Ishikawa (cell line): ENCODE results near the gene TUBB1.

Source experiments
- CEBPB ChIP-seq: IDR thresholded peaks from 2 replicates; pipeline ENCODE4 v1.6.1; 2012
- CREB1 ChIP-seq: IDR thresholded peaks from 2 replicates; pipeline ENCODE4 v1.6.1; 2012; ENCODE audit warnings: low read depth
- EGR1 ChIP-seq: IDR thresholded peaks from 2 replicates; pipeline ENCODE4 v1.6.1; 2012
- EP300 ChIP-seq: IDR thresholded peaks from 2 replicates; pipeline ENCODE4 v1.6.1; 2012; ENCODE audit warnings: borderline replicate concordance
- FOXM1 ChIP-seq: IDR thresholded peaks from 2 replicates; pipeline ENCODE4 v1.6.1; 2012; ENCODE audit warnings: low read depth, borderline replicate concordance
- NFIC ChIP-seq: IDR thresholded peaks from 2 replicates; pipeline ENCODE4 v1.6.1; 2012
- TAF1 ChIP-seq: IDR thresholded peaks from 2 replicates; pipeline ENCODE4 v1.6.1; 2012; ENCODE audit warnings: low read depth, mild to moderate bottlenecking
- TCF12 ChIP-seq: IDR thresholded peaks from 2 replicates; pipeline ENCODE4 v1.6.1; 2012; ENCODE audit warnings: low read depth
- TEAD4 ChIP-seq: IDR thresholded peaks from 2 replicates; pipeline ENCODE4 v1.6.1; 2012
- YY1 ChIP-seq: IDR thresholded peaks from 2 replicates; pipeline ENCODE4 v1.6.1; 2012; ENCODE audit warnings: low read depth
- ZBTB7A ChIP-seq: IDR thresholded peaks from 2 replicates; pipeline ENCODE4 v1.6.1; 2012; ENCODE audit warnings: low read depth
- TF ChIP-seq, protein P1 (sequence below): IDR thresholded peaks from 2 replicates; pipeline ENCODE4 v1.6.1; 2012; ENCODE audit warnings: low read depth, mild to moderate bottlenecking
- TF ChIP-seq, protein P2 (sequence below): IDR thresholded peaks from 2 replicates; pipeline ENCODE4 v1.6.1; 2012
- TF ChIP-seq, protein P3 (sequence below): IDR thresholded peaks from 2 replicates; pipeline ENCODE4 v1.6.1; 2012

Gene TUBB1

DNA sequence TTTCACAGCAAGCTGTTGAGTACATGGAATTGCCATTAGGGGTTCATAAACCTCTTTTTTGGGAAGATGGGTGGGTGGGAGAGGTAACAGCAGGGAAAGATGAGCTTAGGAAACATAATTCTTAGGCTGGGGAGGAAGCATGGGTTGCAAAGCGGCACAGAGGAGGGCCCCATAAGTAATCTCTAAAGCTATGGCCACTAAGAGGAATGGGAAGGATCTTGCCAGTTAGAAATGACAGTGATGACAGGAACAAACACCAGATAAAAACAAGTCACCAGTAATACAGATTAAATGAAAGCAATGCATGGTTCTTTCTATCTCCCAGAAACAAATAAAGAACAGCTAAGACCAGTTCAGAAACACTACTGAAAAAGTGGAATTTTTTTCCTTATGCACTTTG is 54.4 kb downstream of the TUBB1 start:
- no peak for TF ChIP-seq TEAD4
- no peak for TF ChIP-seq EP300
- TF ChIP-seq TAF1, result no peak
- TF ChIP-seq, protein P1, sequence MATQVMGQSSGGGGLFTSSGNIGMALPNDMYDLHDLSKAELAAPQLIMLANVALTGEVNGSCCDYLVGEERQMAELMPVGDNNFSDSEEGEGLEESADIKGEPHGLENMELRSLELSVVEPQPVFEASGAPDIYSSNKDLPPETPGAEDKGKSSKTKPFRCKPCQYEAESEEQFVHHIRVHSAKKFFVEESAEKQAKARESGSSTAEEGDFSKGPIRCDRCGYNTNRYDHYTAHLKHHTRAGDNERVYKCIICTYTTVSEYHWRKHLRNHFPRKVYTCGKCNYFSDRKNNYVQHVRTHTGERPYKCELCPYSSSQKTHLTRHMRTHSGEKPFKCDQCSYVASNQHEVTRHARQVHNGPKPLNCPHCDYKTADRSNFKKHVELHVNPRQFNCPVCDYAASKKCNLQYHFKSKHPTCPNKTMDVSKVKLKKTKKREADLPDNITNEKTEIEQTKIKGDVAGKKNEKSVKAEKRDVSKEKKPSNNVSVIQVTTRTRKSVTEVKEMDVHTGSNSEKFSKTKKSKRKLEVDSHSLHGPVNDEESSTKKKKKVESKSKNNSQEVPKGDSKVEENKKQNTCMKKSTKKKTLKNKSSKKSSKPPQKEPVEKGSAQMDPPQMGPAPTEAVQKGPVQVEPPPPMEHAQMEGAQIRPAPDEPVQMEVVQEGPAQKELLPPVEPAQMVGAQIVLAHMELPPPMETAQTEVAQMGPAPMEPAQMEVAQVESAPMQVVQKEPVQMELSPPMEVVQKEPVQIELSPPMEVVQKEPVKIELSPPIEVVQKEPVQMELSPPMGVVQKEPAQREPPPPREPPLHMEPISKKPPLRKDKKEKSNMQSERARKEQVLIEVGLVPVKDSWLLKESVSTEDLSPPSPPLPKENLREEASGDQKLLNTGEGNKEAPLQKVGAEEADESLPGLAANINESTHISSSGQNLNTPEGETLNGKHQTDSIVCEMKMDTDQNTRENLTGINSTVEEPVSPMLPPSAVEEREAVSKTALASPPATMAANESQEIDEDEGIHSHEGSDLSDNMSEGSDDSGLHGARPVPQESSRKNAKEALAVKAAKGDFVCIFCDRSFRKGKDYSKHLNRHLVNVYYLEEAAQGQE, result no peak
- no peak for TF ChIP-seq CEBPB
- TF ChIP-seq EGR1, result no peak
- TF ChIP-seq NFIC, result no peak
- no peak for TF ChIP-seq FOXM1
- no peak for TF ChIP-seq ZBTB7A

DNA sequence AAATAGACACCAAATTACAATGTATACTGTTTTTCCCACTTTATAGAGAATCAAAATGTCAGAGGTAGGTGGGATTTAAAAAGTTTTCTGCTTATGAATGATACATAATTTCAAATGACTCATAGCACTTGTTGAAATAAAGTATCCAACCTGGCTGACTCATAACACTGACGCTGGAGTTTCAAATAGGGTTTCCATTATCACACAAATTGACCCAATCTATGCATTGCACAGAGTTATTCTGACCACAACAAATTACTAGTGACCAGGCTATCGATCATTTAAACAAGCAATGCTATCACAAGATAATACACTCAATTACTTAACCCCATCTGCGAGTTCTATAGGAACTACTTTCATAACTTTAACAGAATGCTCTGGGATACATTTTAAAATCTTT is 55.2 kb downstream of the TUBB1 start:
- TF ChIP-seq CEBPB, result no peak
- TF ChIP-seq, protein P2, sequence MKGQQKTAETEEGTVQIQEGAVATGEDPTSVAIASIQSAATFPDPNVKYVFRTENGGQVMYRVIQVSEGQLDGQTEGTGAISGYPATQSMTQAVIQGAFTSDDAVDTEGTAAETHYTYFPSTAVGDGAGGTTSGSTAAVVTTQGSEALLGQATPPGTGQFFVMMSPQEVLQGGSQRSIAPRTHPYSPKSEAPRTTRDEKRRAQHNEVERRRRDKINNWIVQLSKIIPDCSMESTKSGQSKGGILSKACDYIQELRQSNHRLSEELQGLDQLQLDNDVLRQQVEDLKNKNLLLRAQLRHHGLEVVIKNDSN, result no peak
- no peak for TF ChIP-seq TCF12
- no peak for TF ChIP-seq YY1
- TF ChIP-seq TAF1, result no peak

DNA sequence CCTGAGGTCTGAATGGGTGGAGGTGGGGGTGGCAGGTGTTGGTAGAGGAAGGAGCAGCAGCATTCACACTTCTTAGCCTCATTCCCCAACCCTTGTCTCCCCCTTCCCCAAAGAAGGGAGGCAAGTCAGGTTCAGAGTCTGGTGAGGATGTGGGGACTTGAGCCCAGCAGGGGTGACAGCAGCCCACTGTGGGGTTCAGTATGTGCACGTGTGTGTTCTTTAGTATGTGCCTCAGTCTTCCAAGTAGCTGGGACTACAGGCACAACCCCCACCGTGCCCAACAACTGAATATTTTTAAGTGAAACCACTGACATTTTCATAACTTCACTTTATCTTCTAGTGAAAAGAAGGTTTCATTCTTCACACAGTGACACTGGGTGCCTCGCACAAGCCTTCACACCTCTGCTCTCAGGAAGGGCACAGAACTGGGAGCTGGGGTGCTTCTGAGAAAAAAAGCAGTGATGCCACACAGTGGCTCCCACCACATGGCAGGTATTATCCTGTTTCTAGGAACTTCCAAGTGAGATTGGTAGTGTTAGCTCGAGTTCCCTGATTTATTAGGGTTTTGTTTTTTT is 56.8 kb downstream of the TUBB1 start:
- TF ChIP-seq TAF1 (no peak), YY1 (no peak), NFIC (no peak), EP300 (no peak), TCF12 (no peak), CEBPB (no peak), CREB1 (no peak)
- TF ChIP-seq, protein P2, result no peak
- TF ChIP-seq, protein P1, result no peak
- TF ChIP-seq, protein P3, sequence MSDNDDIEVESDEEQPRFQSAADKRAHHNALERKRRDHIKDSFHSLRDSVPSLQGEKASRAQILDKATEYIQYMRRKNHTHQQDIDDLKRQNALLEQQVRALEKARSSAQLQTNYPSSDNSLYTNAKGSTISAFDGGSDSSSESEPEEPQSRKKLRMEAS, result no peak
